Stimulated activated CD4-positive, alpha-beta T cell treated with anti-CD3 and anti-CD28 coated beads, Interleukin-12 subunit alpha, Interleukin-12 subunit beta, amount 100 ng/mL, for 4 hours (primary cell): ENCODE results near the gene PIGR.
A peak's percentile ranks its signal among the peaks of the same experiment; 100 is the strongest.

Source experiments
- DNase-seq: peaks from one replicate; pipeline ENCODE4 v3.0.0-alpha.2; 2020

PIGR gene

DNA sequence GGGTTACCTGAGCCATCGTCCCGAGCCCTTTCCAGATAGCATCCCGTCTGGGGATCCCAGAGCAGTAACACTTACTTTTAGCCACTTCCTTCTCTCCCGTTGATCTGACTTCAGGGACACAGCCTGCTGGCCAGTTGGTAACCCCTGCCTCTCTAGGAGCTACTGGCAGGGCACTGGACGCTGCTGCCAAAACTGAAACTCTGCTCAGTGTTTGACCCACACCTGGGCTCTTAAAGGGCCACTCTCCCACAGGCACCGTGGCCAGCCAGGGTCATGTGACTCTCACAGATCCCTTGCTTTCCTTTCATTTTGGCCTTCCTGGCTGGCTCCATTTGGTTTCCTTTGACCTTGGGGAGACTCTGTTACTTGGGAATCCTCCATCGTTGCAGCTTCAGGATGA lies at the start of gene PIGR:
PIGR (minus strand) TSS at position 206 of the 400 bp plus-strand sequence. CDS start 5,935 bp downstream, outside the sequence.
- no peak for DNase-seq

- DNase-seq = no peak
These were observed 46.5 kb upstream of the PIGR start for GRCh38 chr1:206992790-206993189.

- DNase-seq = no peak
These were observed 41.6 kb upstream of the PIGR start for GRCh38 chr1:206987873-206988272.

- DNase-seq = no peak
These were observed 40.6 kb upstream of the PIGR start for GRCh38 chr1:206986885-206987284.

- DNase-seq = no peak
These were observed 40.1 kb upstream of the PIGR start for GRCh38 chr1:206986402-206986801.

- no peak for DNase-seq
These were observed 39.0 kb upstream of the PIGR start for GRCh38 chr1:206985162-206985749.

GRCh38 chr1:206982216-206982615 lies 36.0 kb upstream of the PIGR start:
- DNase-seq = peak; percentile 48

DNA sequence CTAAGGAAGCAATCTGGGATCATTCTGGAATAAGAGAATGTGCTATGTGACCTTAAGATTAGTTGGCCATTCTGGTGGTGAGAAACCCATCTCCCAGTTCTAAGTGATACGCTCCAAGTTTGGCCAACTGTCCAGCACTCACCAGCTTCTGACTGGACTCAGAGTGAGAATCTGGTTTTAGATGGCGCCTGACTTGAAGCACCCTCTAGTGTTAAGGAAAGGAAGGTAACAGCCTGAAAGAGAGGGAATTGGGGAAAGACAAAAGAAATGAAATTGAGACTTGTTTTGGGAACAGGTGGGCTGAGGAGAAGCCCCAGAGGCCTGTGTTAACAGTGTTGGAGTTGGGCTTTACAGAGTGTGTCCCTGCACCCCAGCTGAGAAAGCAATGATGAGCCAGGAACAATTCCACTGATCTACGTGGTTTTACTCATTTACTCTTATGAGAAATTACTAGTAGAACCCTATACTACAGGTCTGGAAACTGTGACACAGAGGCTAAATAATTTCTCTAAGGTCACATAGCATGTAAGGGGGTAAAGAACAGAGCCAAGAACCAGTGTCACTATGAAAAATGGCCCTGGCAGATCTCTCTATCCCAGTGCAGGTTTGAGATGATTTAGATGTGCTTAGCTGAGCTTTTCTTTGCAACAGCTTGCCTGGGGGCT lies 33.2 kb upstream of the PIGR start:
- no peak for DNase-seq

- DNase-seq = no peak
These were observed 32.0 kb upstream of the PIGR start for GRCh38 chr1:206978259-206978658.

DNA sequence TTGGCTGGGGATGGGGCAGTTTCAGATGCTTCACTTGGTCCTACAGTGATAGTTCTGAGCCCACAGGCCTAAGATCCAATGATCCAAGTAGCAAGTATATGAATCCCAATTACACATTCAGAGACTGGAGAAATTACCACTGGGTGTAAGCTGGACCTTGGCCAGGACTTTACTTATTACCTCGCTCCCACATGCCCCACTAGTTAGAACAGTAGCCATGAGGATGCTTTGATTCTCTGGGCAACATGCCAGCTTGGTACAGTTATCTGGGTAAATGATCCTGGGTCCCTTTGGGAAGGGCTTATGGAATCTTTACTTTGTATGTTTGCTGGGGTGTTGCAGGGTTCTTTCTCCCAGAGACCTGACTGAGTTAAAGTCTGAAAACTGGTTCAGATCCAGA lies 29.0 kb upstream of the PIGR start:
- no peak for DNase-seq

- no peak for DNase-seq
These were observed 27.9 kb upstream of the PIGR start for GRCh38 chr1:206974140-206974539.

- no peak for DNase-seq
These were observed 26.5 kb upstream of the PIGR start for GRCh38 chr1:206972728-206973127.

- no peak for DNase-seq
These were observed 24.9 kb upstream of the PIGR start for GRCh38 chr1:206971029-206971655.

DNA sequence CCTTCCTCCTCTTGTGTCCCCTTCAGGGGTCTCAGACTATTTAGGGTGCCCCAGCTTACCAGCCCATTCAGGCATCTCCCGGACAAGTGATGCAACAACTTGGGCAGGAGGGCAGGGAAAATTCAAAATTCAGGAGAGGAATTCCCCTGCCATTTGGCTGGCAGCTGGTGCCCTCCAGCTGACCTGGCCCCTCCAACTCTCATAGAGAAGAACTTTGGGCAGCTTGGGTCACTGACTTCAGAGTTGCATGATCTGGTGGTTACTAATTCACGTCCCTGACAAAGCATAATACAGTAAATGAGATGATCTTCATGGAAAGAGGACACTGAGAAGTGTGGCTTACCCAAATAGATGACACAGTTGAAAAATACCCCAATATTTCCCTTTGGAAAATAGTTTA lies 24.2 kb upstream of the PIGR start, which contains the start of gene FCAMR:
FCAMR (minus strand) TSS at position 15 of the 400 bp plus-strand sequence. CDS start 335 bp downstream, outside the sequence.
- no peak for DNase-seq

- DNase-seq = no peak
These were observed 22.8 kb upstream of the PIGR start for GRCh38 chr1:206969090-206969489.

DNA sequence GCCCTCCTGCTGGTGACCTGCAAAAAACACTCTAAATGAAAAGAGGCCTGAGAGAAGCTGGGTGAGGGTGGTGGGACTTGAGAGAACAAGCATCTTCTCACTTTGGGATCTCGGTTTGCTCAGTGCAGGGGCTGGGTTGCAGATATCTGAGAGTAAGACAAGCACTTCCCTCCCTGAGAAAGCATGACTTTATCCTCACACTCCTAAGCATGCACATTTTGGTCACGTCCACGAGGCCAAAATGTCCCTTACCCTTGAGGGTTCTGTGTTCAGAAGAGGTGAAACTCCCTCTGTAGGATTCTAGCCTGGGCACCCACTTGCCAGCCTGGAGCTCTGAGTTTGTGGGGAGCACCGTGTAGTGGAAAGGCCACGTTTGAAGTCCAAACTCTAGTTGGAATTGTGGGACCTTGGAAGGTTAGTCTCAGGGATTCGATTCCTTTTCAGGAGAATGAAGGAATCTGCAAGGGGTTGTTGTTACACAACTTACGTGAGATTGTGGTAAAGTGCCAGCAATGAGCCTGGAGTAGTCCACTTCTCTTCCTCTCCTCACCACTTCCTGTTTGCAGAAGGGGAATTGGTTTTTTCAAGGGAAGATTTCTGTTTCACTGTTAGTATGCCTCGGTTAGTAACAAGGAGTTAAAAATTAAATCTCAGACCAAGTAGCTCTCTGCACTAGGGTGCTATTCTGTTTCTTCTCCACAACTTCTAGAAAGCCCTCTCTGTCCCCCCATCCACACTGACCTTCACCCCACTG lies 21.0 kb upstream of the PIGR start:
- DNase-seq = no peak

- no peak for DNase-seq
These were observed 19.5 kb upstream of the PIGR start for GRCh38 chr1:206965781-206966180.

- DNase-seq = no peak
These were observed 17.5 kb upstream of the PIGR start for GRCh38 chr1:206963740-206964139.

DNA sequence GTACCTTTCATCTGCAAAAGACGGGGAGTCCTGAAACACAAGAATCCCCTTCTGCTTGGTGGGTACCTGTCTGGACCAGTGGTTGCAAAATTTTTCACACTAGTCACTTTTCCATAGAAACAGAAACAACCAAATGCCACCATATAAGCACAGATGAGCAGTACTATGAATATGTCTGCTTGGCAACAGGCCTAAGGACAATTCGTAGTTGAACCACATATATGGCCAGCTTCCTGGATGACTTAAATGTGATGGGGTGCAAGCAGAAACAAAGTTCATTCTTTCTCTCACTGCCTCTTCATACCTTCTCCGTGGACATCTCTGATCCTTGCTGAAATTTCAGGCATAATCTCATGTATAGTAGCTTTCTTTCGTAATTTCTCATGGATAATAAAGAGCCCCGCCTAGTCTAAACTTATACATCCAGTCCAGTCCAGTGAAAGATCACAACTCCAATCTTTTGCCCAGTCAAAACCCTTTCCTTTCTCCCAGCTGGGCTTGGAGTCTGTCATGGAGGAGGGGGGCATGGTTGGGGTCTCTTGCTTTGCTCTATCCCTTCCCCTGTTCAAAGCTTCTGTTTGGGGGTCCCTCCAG lies 16.9 kb upstream of the PIGR start:
- no peak for DNase-seq

DNA sequence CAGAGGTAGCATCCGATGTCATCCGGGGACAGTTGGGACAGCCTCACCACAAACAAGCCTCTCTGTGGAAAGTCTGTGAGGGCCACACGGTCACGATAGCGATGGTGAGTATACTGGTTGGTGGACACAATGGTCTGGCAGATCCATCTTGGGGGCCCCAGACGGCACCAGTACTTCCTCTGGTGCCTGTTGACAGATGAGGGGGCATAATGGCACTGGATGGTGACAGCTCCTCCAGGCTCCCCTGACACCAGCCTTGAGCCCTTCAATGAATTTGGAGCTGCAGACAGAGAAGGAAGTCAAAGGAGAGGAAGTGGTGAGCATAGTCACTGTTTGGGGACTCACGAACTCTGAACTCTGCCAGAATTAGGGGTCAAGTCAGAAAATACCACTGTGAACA lies 16.0 kb upstream of the PIGR start:
- no peak for DNase-seq

- no peak for DNase-seq
These were observed 15.4 kb upstream of the PIGR start for GRCh38 chr1:206961668-206962067.

DNA sequence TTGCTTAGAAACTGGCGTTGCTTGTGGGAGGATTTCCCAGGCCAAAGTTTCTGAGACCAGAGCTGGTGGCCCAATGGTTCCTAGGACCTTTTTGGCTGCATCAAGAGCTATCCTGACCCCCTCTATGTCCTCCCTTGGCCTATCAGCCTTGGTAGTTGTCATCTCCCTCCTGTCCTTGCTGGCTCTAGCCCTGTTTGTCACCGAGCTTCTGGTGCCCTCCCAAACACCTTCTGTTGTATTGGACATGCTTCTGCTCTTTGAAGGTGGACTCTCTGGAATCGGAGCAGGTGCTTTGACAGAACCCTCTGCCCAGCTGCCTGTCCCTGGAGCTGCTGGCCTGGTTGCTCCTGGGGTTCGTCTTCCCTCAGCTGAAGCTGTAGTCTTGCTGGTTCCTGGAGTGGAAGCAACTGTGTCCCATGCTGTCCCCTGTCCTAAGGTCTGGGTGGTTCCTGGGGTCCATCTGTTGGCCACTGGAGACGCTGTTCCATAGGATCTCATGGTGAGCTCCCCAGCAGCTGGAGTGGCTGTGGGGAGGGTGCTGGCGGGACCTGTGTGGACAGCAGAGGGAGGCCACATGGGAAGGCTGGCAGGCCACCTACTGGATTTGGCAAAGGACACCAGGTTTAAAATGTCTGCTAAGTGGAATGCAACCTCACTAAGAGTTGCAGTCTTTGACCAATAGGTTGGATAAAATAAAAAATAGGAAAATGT lies 14.6 kb upstream of the PIGR start:
- DNase-seq = no peak

DNA sequence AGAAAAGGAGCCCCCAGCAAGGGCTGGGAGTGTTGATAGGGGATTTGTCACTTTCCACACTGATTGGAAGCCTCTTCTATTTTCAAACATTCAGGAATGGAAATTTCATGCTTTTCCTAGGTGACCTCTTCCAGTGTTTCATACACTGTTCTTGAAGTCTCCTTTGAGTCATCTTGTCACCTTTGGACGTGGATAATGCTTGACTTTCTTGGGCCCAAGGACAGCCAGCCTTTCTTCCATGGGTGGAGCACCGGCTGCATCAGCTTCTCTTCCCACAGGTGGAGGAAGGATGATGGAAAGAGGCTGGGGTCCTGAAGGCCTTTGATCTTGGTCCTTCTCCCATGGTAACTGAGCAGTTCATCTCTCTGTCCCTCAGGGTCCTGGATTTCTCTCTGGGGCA lies 11.9 kb upstream of the PIGR start:
- DNase-seq = no peak
